Stomach (tissue), 9 donors: ENCODE results near the gene PPP1R3A. TPM values are rescaled to one million over a fixed set of nuclear protein-coding genes. Genes with fewer than 3 reads are reported as not detected.

Source experiments
- DNase-seq, 2 donors: peaks; one replicate each; pipeline versions ENCODE4 v3.0.0 to v3.0.0-alpha.2; 2013 to 2019
- H3K27ac ChIP-seq, 5 donors: fragments of 200-600 bp in 4 of 5; sonication (generic) in 4 of 5; one replicate each; pipeline ENCODE4 v1.5.1; 2013 to 2019; ENCODE audit warnings: mild to moderate bottlenecking in 1 of 5, moderate library complexity in 1 of 5
- H3K27me3 ChIP-seq, 3 donors: fragments of 200-600 bp; sonication (generic); one replicate each; pipeline ENCODE4 v1.5.1; 2017 to 2019; ENCODE audit warnings: mixed run types in 1 of 3
- H3K36me3 ChIP-seq, 4 donors: fragments of 200-600 bp; sonication (generic); 1 replicate in 3 of 4; 2 replicates in 1 of 4; pipeline ENCODE4 v1.5.1; 2016 to 2019
- H3K4me1 ChIP-seq, 4 donors: fragments of 200-600 bp; sonication (generic); one replicate each; pipeline ENCODE4 v1.5.1; 2016 to 2019
- H3K4me3 ChIP-seq, 4 donors: fragments of 200-600 bp; sonication (generic) in 3 of 4; one replicate each; pipeline ENCODE4 v1.5.1; 2016 to 2019; ENCODE audit warnings: mild to moderate bottlenecking in 1 of 4
- H3K9me3 ChIP-seq, 4 donors: fragments of 200-600 bp; sonication (generic); one replicate each; pipeline ENCODE4 v1.5.1; 2016 to 2019
- EP300 ChIP-seq: sonication (generic); formaldehyde crosslinking; IDR thresholded peaks from one replicate; pipeline ENCODE4 v1.6.1; 2017; ENCODE audit warnings: antibody characterized with exemption
- POLR2A ChIP-seq, 4 donors: fragments of 450-650 bp; IDR thresholded peaks; one replicate each; pipeline ENCODE4 v1.6.1; 2016; ENCODE audit warnings: antibody characterized with exemption in 4 of 4, control low read depth in 2 of 4, mild to moderate bottlenecking in 1 of 4, moderate library complexity in 1 of 4
- POLR2AphosphoS5 ChIP-seq, 3 donors: sonication (generic); formaldehyde crosslinking; IDR thresholded peaks; one replicate each; pipeline ENCODE4 v1.6.1; 2016; ENCODE audit warnings: antibody characterized with exemption in 3 of 3
- WGBS, 5 donors: extraction: QIAGEN DNeasy Blood & Tissue Kit in 3 of 5; methylation state at CpG; one replicate each; pipeline versions ENCODE4 v1.1.5 to v1.1.7; 2013 to 2018; 5-methylcytosine and 5-hydroxymethylcytosine counted together
- intact Hi-C: fragments of 100-400 bp; cut with DNase I; formaldehyde crosslinking; loops from one replicate; pipeline ENCODE4 v1.15.1; 2023; ENCODE audit warnings: low total_unique reads
- polyA plus RNA-seq, 3 donors: library from polyadenylated mRNA; stranded (reverse); fragments of 200-250 nt; gene quantifications; one replicate each; pipeline ENCODE4 v1.2.3, GENCODE V29; 2013
- total RNA-seq, 5 donors: library from RNA; depleted of rRNA; stranded (reverse); fragments of >200 nt; gene quantifications; one replicate each; pipeline versions ENCODE4 v1.1.0 to v1.2.3, GENCODE V29; 2014 to 2016
- TF ChIP-seq, protein P1 (sequence below), 7 experiments: fragments of 450-650 bp in 4 of 7; fragments of 200-600 bp in 3 of 7; sonication (generic) in 3 of 7; IDR thresholded peaks; one replicate each; pipeline ENCODE4 v1.5.1; 2016 to 2019; ENCODE audit warnings: antibody characterized with exemption in 7 of 7, control low read depth in 2 of 7, mild to moderate bottlenecking in 1 of 7
- donor health status: healthy with polysubstance abuse.
- donor health status: Bipolar disorder and iron deficiency.
- donor health status: healthy.

The PPP1R3A gene
- total and polyA plus RNA-seq, 8 donors: not detected

DNA sequence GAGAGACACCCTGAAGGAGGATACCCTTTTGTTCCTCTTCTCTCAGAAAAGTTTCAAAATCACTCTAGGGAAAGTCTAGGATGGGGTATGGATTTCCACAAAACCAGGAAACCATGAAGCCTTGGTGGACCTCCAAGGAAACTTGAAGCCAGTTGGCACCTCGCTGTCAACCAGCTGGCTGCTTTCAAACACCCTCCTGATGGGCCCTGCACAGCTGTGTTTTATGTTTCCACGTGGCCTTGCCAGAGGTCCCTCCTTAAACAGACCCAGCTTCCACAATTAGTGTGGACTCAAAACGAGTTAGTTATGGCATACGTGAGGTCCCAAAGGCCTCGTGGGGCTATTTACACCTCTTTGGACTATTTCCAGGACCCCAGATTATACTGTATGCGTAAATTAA is 5.9 kb downstream of the PPP1R3A start:
- Histone ChIP-seq H3K4me1 (no peaks in the 10 kb centered on the region), H3K4me3 (no peak overlapping the region), H3K27me3 (no peaks in the 10 kb centered on the region), H3K27ac (no peak overlapping the region), H3K36me3 (no peaks in the 10 kb centered on the region), H3K9me3 (no peaks in the 10 kb centered on the region)
- TF ChIP-seq, protein P1, sequence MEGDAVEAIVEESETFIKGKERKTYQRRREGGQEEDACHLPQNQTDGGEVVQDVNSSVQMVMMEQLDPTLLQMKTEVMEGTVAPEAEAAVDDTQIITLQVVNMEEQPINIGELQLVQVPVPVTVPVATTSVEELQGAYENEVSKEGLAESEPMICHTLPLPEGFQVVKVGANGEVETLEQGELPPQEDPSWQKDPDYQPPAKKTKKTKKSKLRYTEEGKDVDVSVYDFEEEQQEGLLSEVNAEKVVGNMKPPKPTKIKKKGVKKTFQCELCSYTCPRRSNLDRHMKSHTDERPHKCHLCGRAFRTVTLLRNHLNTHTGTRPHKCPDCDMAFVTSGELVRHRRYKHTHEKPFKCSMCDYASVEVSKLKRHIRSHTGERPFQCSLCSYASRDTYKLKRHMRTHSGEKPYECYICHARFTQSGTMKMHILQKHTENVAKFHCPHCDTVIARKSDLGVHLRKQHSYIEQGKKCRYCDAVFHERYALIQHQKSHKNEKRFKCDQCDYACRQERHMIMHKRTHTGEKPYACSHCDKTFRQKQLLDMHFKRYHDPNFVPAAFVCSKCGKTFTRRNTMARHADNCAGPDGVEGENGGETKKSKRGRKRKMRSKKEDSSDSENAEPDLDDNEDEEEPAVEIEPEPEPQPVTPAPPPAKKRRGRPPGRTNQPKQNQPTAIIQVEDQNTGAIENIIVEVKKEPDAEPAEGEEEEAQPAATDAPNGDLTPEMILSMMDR (IDR thresholded peaks at IDR 0.05): no peak
- TF ChIP-seq POLR2A (IDR thresholded peaks at IDR 0.05) (no peak), EP300 (no peak), POLR2AphosphoS5 (IDR thresholded peaks at IDR 0.05) (no peak)
- WGBS, 5 donors: 50 to 64% (median 61%) methylated on average over 6 of the region's 6 CpGs
- intact Hi-C loops: no loop called here
- DNase-seq: no peak

DNA sequence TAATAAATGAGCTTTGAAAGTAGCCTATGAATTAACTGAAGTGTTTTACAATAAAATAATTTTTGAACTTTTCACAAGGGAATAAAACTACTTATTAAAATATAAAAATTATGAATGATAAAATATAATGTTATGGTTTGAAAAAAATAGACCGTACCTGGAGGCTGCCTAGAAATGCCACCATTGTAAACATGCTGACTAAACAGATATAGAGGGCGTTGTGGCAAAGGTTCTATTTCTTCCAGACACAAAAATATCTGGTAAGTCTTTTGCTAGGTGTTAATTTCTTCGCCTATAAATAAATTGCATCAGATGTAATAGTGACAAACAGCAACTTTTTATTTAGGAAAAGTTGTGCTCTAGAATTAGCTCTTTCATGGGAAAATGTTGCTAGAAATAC is 11.2 kb downstream of the PPP1R3A start:
- intact Hi-C loops: no loop called here
- TF ChIP-seq, protein P1 (IDR thresholded peaks at IDR 0.05): no peak
- TF ChIP-seq EP300 (no peak), POLR2AphosphoS5 (IDR thresholded peaks at IDR 0.05) (no peak), POLR2A (IDR thresholded peaks at IDR 0.05) (no peak)
- 75 to 83% (median 76%) methylated on average over 3 of the region's 3 CpGs for WGBS, 5 donors

GRCh38 chr7:113904521-113904920 is 14.3 kb downstream of the PPP1R3A start:
- no peaks in the 10 kb centered on the region for H3K4me1 ChIP-seq
- no peak overlapping the region for H3K27ac ChIP-seq
- no peaks in the 10 kb centered on the region for H3K36me3 ChIP-seq
- WGBS, 5 donors: 50 to 71% (median 61%) methylated on average over 1 of the region's 1 CpG
- no peaks in the 10 kb centered on the region for H3K27me3 ChIP-seq
- H3K9me3 ChIP-seq: no peaks in the 10 kb centered on the region
- DNase-seq: no peak
- intact Hi-C loops: no loop called here
- TF ChIP-seq EP300 (no peak), POLR2A (IDR thresholded peaks at IDR 0.05) (no peak), POLR2AphosphoS5 (IDR thresholded peaks at IDR 0.05) (no peak)
- TF ChIP-seq, protein P1 (IDR thresholded peaks at IDR 0.05): no peak
- H3K4me3 ChIP-seq: no peak overlapping the region

More for the DNA sequence above, 11.2 kb downstream of the PPP1R3A start:
- Histone ChIP-seq H3K9me3 (no peaks in the 10 kb centered on the region), H3K36me3 (no peaks in the 10 kb centered on the region), H3K27me3 (no peaks in the 10 kb centered on the region), H3K27ac (no peak overlapping the region), H3K4me3 (no peak overlapping the region), H3K4me1 (no peaks in the 10 kb centered on the region)
- no peak for DNase-seq

- peak in 1 of 2 donors; percentile 7 for DNase-seq
- intact Hi-C loops: no loop called here
These were observed 26.0 kb downstream of the PPP1R3A start for GRCh38 chr7:113892818-113893217.

More at GRCh38 chr7:113892818-113893217, 26.0 kb downstream of the PPP1R3A start:
- TF ChIP-seq POLR2A (IDR thresholded peaks at IDR 0.05) (no peak), EP300 (no peak), POLR2AphosphoS5 (IDR thresholded peaks at IDR 0.05) (no peak)
- TF ChIP-seq, protein P1 (IDR thresholded peaks at IDR 0.05): no peak
- Histone ChIP-seq H3K4me3 (no peak overlapping the region), H3K36me3 (no peaks in the 10 kb centered on the region), H3K27ac (no peak overlapping the region), H3K27me3 (no peaks in the 10 kb centered on the region), H3K9me3 (no peaks in the 10 kb centered on the region), H3K4me1 (no peaks in the 10 kb centered on the region)
- 12 to 30% (median 19%) methylated on average over 3 of the region's 3 CpGs for WGBS, 5 donors
